ENCODE measurements around the gene MYLK.

GRCh38 chr3:123781571-123782275, 102.4 kb downstream of the MYLK start:
- TF ChIP-seq CTCF (IDR thresholded peaks at IDR 0.05) (no peak), POLR2A (IDR thresholded peaks at IDR 0.05) (no peak)
